Neural cell (in vitro differentiated cells): ENCODE data around the gene DST.

Experiments
- CTCF ChIP-seq: fragments of 450-650 bp; IDR thresholded peaks from 2 replicates; pipeline ENCODE4 v1.5.1; 2014; ENCODE audit warnings: antibody characterized with exemption, mild to moderate bottlenecking, moderate library complexity; ENCODE audit not compliant: poor library complexity, severe bottlenecking
- EZH2 ChIP-seq: fragments of 200-600, 300-800 bp; shearing (Covaris generic), sonication (generic); IDR thresholded peaks from 2 replicates; pipeline ENCODE4 v1.6.1; 2014; ENCODE audit warnings: antibody characterized with exemption, low read length, borderline replicate concordance, mild to moderate bottlenecking; ENCODE audit not compliant: insufficient read depth, poor library complexity, severe bottlenecking
- MXI1 ChIP-seq: fragments of 450-650 bp; conservative IDR thresholded peaks from 2 replicates; pipeline ENCODE4 v1.6.1; 2014; ENCODE audit warnings: antibody characterized with exemption, mild to moderate bottlenecking; ENCODE audit not compliant: poor library complexity, severe bottlenecking
- POLR2AphosphoS5 ChIP-seq: IDR thresholded peaks from 2 replicates; pipeline ENCODE4 v1.6.1; 2012
- RAD21 ChIP-seq: fragments of 450-650 bp; conservative IDR thresholded peaks from 2 replicates; pipeline ENCODE4 v1.6.1; 2014; ENCODE audit warnings: antibody characterized with exemption, mild to moderate bottlenecking, moderate library complexity
- SMC3 ChIP-seq: fragments of 450-650 bp; conservative IDR thresholded peaks from 2 replicates; pipeline ENCODE4 v1.6.1; 2014; ENCODE audit warnings: antibody characterized with exemption, mild to moderate bottlenecking, moderate library complexity; ENCODE audit not compliant: poor library complexity
- TAF1 ChIP-seq: IDR thresholded peaks from 2 replicates; pipeline ENCODE4 v1.6.1; 2012; ENCODE audit warnings: low read depth

- no peak for TF ChIP-seq CTCF
- TF ChIP-seq EZH2, result no peak
- TF ChIP-seq RAD21, result no peak
- TF ChIP-seq POLR2AphosphoS5, result no peak
- no peak for TF ChIP-seq TAF1
- no peak for TF ChIP-seq MXI1
- TF ChIP-seq SMC3, result no peak
Measured at GRCh38 chr6:56689114-56689513, 46.4 kb upstream of the DST start.
